K562 (cell line): ENCODE measurements around the gene WASL. TPM values are rescaled to one million over a fixed set of nuclear protein-coding genes. Genes with fewer than 3 reads are reported as not detected.

ENCODE experiments used
- ATAC-seq: fragments of 200-7000 bp; cut with Tn5 transposase; 3 replicates; pipeline ENCODE4 v1.9.1; 2020; ENCODE audit warnings: moderate library complexity
- BruUV-seq: library from RNA; stranded (reverse); fragments of 400-500 nt; replicated peaks from 2 replicates; lab custom pipeline; 2021; lab: Mats Ljungman, UMichigan
- CTCF ChIA-PET: fragments of 300-600 bp; formaldehyde crosslinking; extraction: SDS; loops from one replicate; lab custom pipeline; 2021; ENCODE audit warnings: low intra/inter-chr PET ratio; lab: Yijun Ruan, JAX
- POLR2A ChIA-PET: fragments of 300-600, 350-650 bp; sonication (Branson Sonifier 250); formaldehyde crosslinking; extraction: SDS; loops from one replicate; lab custom pipeline; 2021; ENCODE audit warnings: antibody characterized with exemption, inconsistent platforms; lab: Yijun Ruan, JAX
- DNase-seq, 4 experiments: peaks; one replicate each; pipeline versions ENCODE4 v3.0.0 to v3.0.0-alpha.2; 2011 to 2018; ENCODE audit warnings: low spot score in 3 of 4, mixed read lengths in 3 of 4; ENCODE audit errors: extremely low read depth in 1 of 4
- FAIRE-seq: peaks from 2 replicates; lab custom pipeline; 2011; peaks lifted over from hg19 to GRCh38; lab: Jason Lieb, UNC
- H2AFZ ChIP-seq: 2 replicates; pipeline ENCODE4 v1.6.0; 2011; ENCODE audit warnings: low read depth, low read length, control low read depth, inconsistent platforms
- H3K27ac ChIP-seq: fragments of 200-600 bp; 3 replicates; pipeline ENCODE4 v1.8.0; 2011; ENCODE audit warnings: low read depth, mild to moderate bottlenecking, control low read depth, inconsistent platforms, low read length, moderate library complexity, mixed read lengths; ENCODE audit errors: extremely low read depth
- H3K27me3 ChIP-seq, 2 experiments: fragments of 300-600 bp in 1 of 2; 2 replicates in 1 of 2; 3 replicates in 1 of 2; pipeline versions ENCODE4 v1.6.0 to v1.8.0; 2011; ENCODE audit warnings: inconsistent platforms in 2 of 2, low read length in 2 of 2, mild to moderate bottlenecking in 1 of 2, mixed read lengths in 1 of 2, moderate library complexity in 1 of 2; ENCODE audit not compliant: control insufficient read depth in 2 of 2, insufficient read depth in 2 of 2
- H3K36me3 ChIP-seq: fragments of 300-600 bp; 3 replicates; pipeline ENCODE4 v1.8.0; 2011; ENCODE audit warnings: mild to moderate bottlenecking, low read length, inconsistent platforms; ENCODE audit not compliant: control insufficient read depth, insufficient read depth
- H3K4me1 ChIP-seq, 2 experiments: fragments of 200-600 bp in 1 of 2; replicated peaks in 1 of 2; 2 replicates in 1 of 2; 3 replicates in 1 of 2; pipeline versions ENCODE4 v1.5.1 to v1.8.0; 2011; ENCODE audit warnings: inconsistent platforms in 2 of 2, low read length in 2 of 2, mild to moderate bottlenecking in 1 of 2, mixed read lengths in 1 of 2, moderate library complexity in 1 of 2; ENCODE audit not compliant: control insufficient read depth in 2 of 2, insufficient read depth in 2 of 2
- H3K4me2 ChIP-seq: 2 replicates; pipeline ENCODE4 v1.6.1; 2011; ENCODE audit warnings: low read length, control low read depth, inconsistent platforms, mixed read lengths; ENCODE audit not compliant: insufficient read depth
- H3K4me3 ChIP-seq: fragments of 200-600 bp; sonication (generic), shearing (Covaris generic); 2 replicates; pipeline ENCODE4 v1.5.1; 2016; ENCODE audit warnings: control low read depth, inconsistent platforms
- H3K79me2 ChIP-seq: fragments of 200-600 bp; 3 replicates; pipeline ENCODE4 v1.8.0; 2011; ENCODE audit warnings: low read length, inconsistent platforms; ENCODE audit not compliant: control insufficient read depth, insufficient read depth
- H3K9ac ChIP-seq, 2 experiments: 2 replicates each; pipeline versions ENCODE4 v1.6.0 to v1.6.1; 2011; ENCODE audit warnings: low read depth in 2 of 2, low read length in 2 of 2, control low read depth in 1 of 2, inconsistent platforms in 1 of 2, mild to moderate bottlenecking in 1 of 2, mixed read lengths in 1 of 2; ENCODE audit not compliant: insufficient read depth in 1 of 2
- H3K9me1 ChIP-seq: one replicate; pipeline ENCODE4 v1.6.0; 2011; ENCODE audit warnings: inconsistent platforms, mild to moderate bottlenecking, low read length, moderate library complexity; ENCODE audit not compliant: control insufficient read depth, insufficient read depth
- H3K9me3 ChIP-seq: replicated peaks from 2 replicates; pipeline ENCODE4 v1.5.1; 2011; ENCODE audit warnings: low read depth, low read length, inconsistent platforms; ENCODE audit not compliant: control insufficient read depth, insufficient read depth
- H4K20me1 ChIP-seq: replicated peaks from 2 replicates; pipeline ENCODE4 v1.6.1; 2011; ENCODE audit warnings: low read length, inconsistent platforms, mixed read lengths; ENCODE audit not compliant: control insufficient read depth, insufficient read depth
- CBX5 ChIP-seq: IDR thresholded peaks from 2 replicates; pipeline ENCODE4 v1.6.1; 2014; ENCODE audit warnings: low read depth, borderline replicate concordance
- CC2D1A ChIP-seq: fragments of 450-650 bp; IDR thresholded peaks from 2 replicates; pipeline ENCODE4 v1.6.1; 2017; ENCODE audit warnings: mild to moderate bottlenecking
- KLF6 ChIP-seq: fragments of 250-450 bp; sonication (Bioruptor Pico); IDR thresholded peaks from 2 replicates; pipeline ENCODE4 v1.4.0; 2020; ENCODE audit warnings: mild to moderate bottlenecking, moderate library complexity, borderline replicate concordance
- NR3C1 ChIP-seq: sonication (generic); formaldehyde crosslinking; IDR thresholded peaks from 2 replicates; pipeline ENCODE4 v1.8.1; 2022; ENCODE audit warnings: missing genetic modification reagents
- SREBF2 ChIP-seq: sonication (generic); formaldehyde crosslinking; IDR thresholded peaks from 2 replicates; pipeline ENCODE4 v1.4.0; 2020; ENCODE audit warnings: mild to moderate bottlenecking, missing genetic modification reagents
- TRIM28 ChIP-seq: fragments of 450-650 bp; IDR thresholded peaks from 2 replicates; pipeline ENCODE4 v1.6.1; 2017
- ZNF324 ChIP-seq: fragments of 250-450 bp; sonication (Bioruptor Pico); IDR thresholded peaks from 2 replicates; pipeline ENCODE4 v1.4.0; 2020; ENCODE audit warnings: mild to moderate bottlenecking
- ZNF384 ChIP-seq: IDR thresholded peaks from 2 replicates; pipeline ENCODE4 v1.6.1; 2012; ENCODE audit warnings: low read depth, low read length, improper control_type of control experiment
- ZNF707 ChIP-seq: fragments of 250-450 bp; sonication (Bioruptor Pico); conservative IDR thresholded peaks from 2 replicates; pipeline ENCODE4 v1.8.0; 2022; ENCODE audit warnings: inconsistent platforms, mild to moderate bottlenecking, moderate library complexity
- WGBS: fragments of 100-300 bp; shearing (Covaris generic); methylation state at CpG from one replicate; pipeline ENCODE4 v1.1.6; 2016; ENCODE audit warnings: low coverage, mixed read lengths; ENCODE audit not compliant: insufficient coverage; ENCODE audit errors: missing lambda C conversion rate; 5-methylcytosine and 5-hydroxymethylcytosine counted together
- in situ Hi-C: fragments of 300-500 bp; cut with MboI; formaldehyde crosslinking; loops from 4 replicates; pipeline ENCODE4 v1.15.0; 2018; ENCODE audit warnings: inconsistent platforms, mixed read lengths
- intact Hi-C: fragments of 100-400 bp; cut with micrococcal nuclease; formaldehyde crosslinking; loops from 2 replicates; pipeline ENCODE4 v1.14.2; 2022
- polyA plus RNA-seq, 8 experiments: library from polyadenylated mRNA; depleted of rRNA in 4 of 8; stranded (reverse) in 5 of 8; unstranded in 3 of 8; fragments of >200 nt; fragmentation: Nextera tagmentation in 2 of 8; fragmentation: Illumina TruSeq in 1 of 8; extraction: Ambion mirVana in 2 of 8; extraction: Trizol in 1 of 8; gene quantifications; 2 replicates each; pipeline versions ENCODE4 v1.2.1 to v1.2.3, GENCODE V29; 2011 to 2014; ENCODE audit warnings: inconsistent platforms in 1 of 8, missing spikeins in 1 of 8
- total RNA-seq, 7 experiments: library from RNA; depleted of rRNA in 6 of 7; stranded (reverse); fragments of >200 nt in 6 of 7; fragmentation: Illumina TruSeq in 2 of 7; extraction: Trizol in 2 of 7; gene quantifications; 2 replicates each; pipeline versions ENCODE4 v1.2.1 to v1.2.3, GENCODE V29; 2011 to 2021; ENCODE audit warnings: low replicate concordance in 1 of 7
- TF ChIP-seq, protein P1 (sequence below): sonication (generic); formaldehyde crosslinking; IDR thresholded peaks from 2 replicates; pipeline ENCODE4 v1.8.0; 2022; ENCODE audit warnings: mild to moderate bottlenecking, missing genetic modification reagents
- TF ChIP-seq, protein P2 (sequence below): fragments of 450-650 bp; IDR thresholded peaks from 2 replicates; pipeline ENCODE4 v1.6.1; 2016; ENCODE audit warnings: mild to moderate bottlenecking
- TF ChIP-seq, protein P3 (sequence below): fragments of 450-650 bp; IDR thresholded peaks from 2 replicates; pipeline ENCODE4 v1.6.1; 2018; ENCODE audit warnings: mild to moderate bottlenecking, low read depth; ENCODE audit not compliant: partially characterized antibody
- TF ChIP-seq, protein P4 (sequence below): sonication (generic); formaldehyde crosslinking; IDR thresholded peaks from 2 replicates; pipeline ENCODE4 v1.8.0; 2022; ENCODE audit warnings: mild to moderate bottlenecking, missing genetic modification reagents, borderline replicate concordance

Gene WASL
- total and polyA plus RNA-seq, 9 of the 15 experiments (the other 6 are each of a cell fraction or from before 2014, with no cell fraction given) = 3.2 to 13.9 (median 8.3) TPM

DNA sequence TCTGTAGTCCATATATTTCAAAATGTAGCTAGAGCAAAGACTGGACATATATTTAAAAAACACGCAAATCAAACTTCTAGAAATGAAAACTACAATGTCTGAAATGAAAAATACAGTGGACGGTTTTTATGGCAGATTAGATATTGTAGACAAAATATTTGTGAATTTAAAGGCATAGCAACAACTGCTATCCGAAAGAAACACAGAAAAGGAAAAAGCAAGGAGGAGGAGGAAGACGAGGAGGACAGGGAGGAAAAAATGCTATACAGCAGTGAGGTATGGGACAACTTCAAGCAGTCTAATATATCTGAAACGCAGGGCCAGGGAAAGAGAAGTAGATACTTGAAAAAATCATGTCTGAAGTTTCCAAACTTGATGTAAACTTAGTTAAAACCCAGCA is 13.3 kb downstream of the WASL start:
- ChIA-PET CTCF (no interaction called here), POLR2A (interaction anchor here (0.7 to 1.0 kb wide), 3 partner anchors 13 to 35 kb away, joined by 3 to 7 read pairs (median 5); partner anchors contain the start of gene WASL)
- Histone ChIP-seq H3K4me3 (no peak overlapping the region), H3K9me3 (peaks cover 17% of the 10 kb centered on the region), H3K36me3 (peaks cover 25% of the 10 kb centered on the region), H2AFZ (no peak overlapping the region), H3K9ac (no peak overlapping the region), H3K9me1 (no peaks in the 10 kb centered on the region), H4K20me1 (no peaks in the 10 kb centered on the region), H3K4me2 (no peak overlapping the region), H3K4me1 (no peaks in the 10 kb centered on the region), H3K79me2 (peaks cover 100% of the 10 kb centered on the region), H3K27me3 (no peaks in the 10 kb centered on the region), H3K27ac (no peak overlapping the region)
- DNase-seq (no peak), ATAC-seq (no peak), FAIRE-seq (no peak)
- whole genome bisulfite sequencing = 77% methylated on average over 5 of the region's 5 CpGs
- in situ Hi-C loops (no loop called here), intact Hi-C loops (no loop called here)
- no TSS peak for BruUV-seq
- TF ChIP-seq SREBF2 (CRISPR knock-in tag) = no peak
- no peak for TF ChIP-seq ZNF384
- TF ChIP-seq ZNF707 (CRISPR knock-in tag) = no peak
- TF ChIP-seq TRIM28 = peak; percentile 84; the same call in 1 of the 2 replicates
- TF ChIP-seq, protein P1, sequence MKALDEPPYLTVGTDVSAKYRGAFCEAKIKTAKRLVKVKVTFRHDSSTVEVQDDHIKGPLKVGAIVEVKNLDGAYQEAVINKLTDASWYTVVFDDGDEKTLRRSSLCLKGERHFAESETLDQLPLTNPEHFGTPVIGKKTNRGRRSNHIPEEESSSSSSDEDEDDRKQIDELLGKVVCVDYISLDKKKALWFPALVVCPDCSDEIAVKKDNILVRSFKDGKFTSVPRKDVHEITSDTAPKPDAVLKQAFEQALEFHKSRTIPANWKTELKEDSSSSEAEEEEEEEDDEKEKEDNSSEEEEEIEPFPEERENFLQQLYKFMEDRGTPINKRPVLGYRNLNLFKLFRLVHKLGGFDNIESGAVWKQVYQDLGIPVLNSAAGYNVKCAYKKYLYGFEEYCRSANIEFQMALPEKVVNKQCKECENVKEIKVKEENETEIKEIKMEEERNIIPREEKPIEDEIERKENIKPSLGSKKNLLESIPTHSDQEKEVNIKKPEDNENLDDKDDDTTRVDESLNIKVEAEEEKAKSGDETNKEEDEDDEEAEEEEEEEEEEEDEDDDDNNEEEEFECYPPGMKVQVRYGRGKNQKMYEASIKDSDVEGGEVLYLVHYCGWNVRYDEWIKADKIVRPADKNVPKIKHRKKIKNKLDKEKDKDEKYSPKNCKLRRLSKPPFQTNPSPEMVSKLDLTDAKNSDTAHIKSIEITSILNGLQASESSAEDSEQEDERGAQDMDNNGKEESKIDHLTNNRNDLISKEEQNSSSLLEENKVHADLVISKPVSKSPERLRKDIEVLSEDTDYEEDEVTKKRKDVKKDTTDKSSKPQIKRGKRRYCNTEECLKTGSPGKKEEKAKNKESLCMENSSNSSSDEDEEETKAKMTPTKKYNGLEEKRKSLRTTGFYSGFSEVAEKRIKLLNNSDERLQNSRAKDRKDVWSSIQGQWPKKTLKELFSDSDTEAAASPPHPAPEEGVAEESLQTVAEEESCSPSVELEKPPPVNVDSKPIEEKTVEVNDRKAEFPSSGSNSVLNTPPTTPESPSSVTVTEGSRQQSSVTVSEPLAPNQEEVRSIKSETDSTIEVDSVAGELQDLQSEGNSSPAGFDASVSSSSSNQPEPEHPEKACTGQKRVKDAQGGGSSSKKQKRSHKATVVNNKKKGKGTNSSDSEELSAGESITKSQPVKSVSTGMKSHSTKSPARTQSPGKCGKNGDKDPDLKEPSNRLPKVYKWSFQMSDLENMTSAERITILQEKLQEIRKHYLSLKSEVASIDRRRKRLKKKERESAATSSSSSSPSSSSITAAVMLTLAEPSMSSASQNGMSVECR (CRISPR knock-in tag) = no peak
- TF ChIP-seq CBX5 = 0 out of 2 replicates have a peak, but pooled peaks have one; percentile 31
- TF ChIP-seq ZNF324 (CRISPR knock-in tag) = no peak
- TF ChIP-seq, protein P2, sequence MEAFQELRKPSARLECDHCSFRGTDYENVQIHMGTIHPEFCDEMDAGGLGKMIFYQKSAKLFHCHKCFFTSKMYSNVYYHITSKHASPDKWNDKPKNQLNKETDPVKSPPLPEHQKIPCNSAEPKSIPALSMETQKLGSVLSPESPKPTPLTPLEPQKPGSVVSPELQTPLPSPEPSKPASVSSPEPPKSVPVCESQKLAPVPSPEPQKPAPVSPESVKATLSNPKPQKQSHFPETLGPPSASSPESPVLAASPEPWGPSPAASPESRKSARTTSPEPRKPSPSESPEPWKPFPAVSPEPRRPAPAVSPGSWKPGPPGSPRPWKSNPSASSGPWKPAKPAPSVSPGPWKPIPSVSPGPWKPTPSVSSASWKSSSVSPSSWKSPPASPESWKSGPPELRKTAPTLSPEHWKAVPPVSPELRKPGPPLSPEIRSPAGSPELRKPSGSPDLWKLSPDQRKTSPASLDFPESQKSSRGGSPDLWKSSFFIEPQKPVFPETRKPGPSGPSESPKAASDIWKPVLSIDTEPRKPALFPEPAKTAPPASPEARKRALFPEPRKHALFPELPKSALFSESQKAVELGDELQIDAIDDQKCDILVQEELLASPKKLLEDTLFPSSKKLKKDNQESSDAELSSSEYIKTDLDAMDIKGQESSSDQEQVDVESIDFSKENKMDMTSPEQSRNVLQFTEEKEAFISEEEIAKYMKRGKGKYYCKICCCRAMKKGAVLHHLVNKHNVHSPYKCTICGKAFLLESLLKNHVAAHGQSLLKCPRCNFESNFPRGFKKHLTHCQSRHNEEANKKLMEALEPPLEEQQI = peak; percentile 88
- TF ChIP-seq CC2D1A = 0 out of 2 replicates have a peak, but pooled peaks have one; percentile 26
- TF ChIP-seq, protein P3, sequence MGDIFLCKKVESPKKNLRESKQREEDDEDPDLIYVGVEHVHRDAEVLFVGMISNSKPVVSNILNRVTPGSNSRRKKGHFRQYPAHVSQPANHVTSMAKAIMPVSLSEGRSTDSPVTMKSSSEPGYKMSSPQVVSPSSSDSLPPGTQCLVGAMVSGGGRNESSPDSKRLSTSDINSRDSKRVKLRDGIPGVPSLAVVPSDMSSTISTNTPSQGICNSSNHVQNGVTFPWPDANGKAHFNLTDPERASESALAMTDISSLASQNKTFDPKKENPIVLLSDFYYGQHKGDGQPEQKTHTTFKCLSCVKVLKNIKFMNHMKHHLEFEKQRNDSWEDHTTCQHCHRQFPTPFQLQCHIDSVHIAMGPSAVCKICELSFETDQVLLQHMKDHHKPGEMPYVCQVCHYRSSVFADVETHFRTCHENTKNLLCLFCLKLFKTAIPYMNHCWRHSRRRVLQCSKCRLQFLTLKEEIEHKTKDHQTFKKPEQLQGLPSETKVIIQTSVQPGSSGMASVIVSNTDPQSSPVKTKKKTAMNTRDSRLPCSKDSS = peak; percentile 70
- no peak for TF ChIP-seq NR3C1 (CRISPR knock-in tag)
- TF ChIP-seq, protein P4, sequence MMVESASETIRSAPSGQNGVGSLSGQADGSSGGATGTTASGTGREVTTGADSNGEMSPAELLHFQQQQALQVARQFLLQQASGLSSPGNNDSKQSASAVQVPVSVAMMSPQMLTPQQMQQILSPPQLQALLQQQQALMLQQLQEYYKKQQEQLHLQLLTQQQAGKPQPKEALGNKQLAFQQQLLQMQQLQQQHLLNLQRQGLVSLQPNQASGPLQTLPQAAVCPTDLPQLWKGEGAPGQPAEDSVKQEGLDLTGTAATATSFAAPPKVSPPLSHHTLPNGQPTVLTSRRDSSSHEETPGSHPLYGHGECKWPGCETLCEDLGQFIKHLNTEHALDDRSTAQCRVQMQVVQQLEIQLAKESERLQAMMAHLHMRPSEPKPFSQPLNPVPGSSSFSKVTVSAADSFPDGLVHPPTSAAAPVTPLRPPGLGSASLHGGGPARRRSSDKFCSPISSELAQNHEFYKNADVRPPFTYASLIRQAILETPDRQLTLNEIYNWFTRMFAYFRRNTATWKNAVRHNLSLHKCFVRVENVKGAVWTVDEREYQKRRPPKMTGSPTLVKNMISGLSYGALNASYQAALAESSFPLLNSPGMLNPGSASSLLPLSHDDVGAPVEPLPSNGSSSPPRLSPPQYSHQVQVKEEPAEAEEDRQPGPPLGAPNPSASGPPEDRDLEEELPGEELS (CRISPR knock-in tag) = no peak
- no peak for TF ChIP-seq KLF6 (CRISPR knock-in tag)
